H1 (cell line): ENCODE measurements around the gene TMIGD3. TPM values are rescaled to one million over a fixed set of nuclear protein-coding genes. Genes with fewer than 3 reads are reported as not detected.

Experiments used
- CTCF ChIA-PET: fragments of 300-600 bp; sonication (Branson Sonifier 250); formaldehyde crosslinking; loops from one replicate; lab custom pipeline; 2021; ENCODE audit not compliant: partially characterized antibody; lab: Charles Lee
- POLR2A ChIA-PET: fragments of 300-600 bp; sonication (Branson Sonifier 250); formaldehyde crosslinking; loops from one replicate; lab custom pipeline; 2021; ENCODE audit warnings: inconsistent platforms; ENCODE audit not compliant: partially characterized antibody; lab: Charles Lee
- DNase-seq, 2 experiments: peaks; one replicate each; pipeline versions ENCODE4 v3.0.0 to v3.0.0-alpha.2; 2010 to 2022; ENCODE audit warnings: low spot score in 2 of 2, low read depth in 1 of 2, mixed read lengths in 1 of 2
- FAIRE-seq: peaks from 2 replicates; lab custom pipeline; 2011; peaks lifted over from hg19 to GRCh38; lab: Jason Lieb, UNC
- H2AFZ ChIP-seq: 2 replicates; pipeline ENCODE4 v1.8.1; 2012; ENCODE audit warnings: low read length, inconsistent platforms
- H2AK5ac ChIP-seq: 2 replicates; pipeline ENCODE4 v1.6.1; 2013; ENCODE audit warnings: low read depth, low read length
- H2BK120ac ChIP-seq: replicated peaks from 2 replicates; pipeline ENCODE3; 2013; ENCODE audit warnings: low read depth, low read length, inconsistent platforms
- H2BK12ac ChIP-seq: 2 replicates; pipeline ENCODE4 v1.6.1; 2013; ENCODE audit warnings: low read depth, low read length
- H2BK15ac ChIP-seq: 2 replicates; pipeline ENCODE4 v1.6.1; 2013; ENCODE audit warnings: low read length
- H2BK20ac ChIP-seq: 2 replicates; pipeline ENCODE4 v1.6.1; 2013; ENCODE audit warnings: low read length
- H2BK5ac ChIP-seq: 2 replicates; pipeline ENCODE4 v1.6.1; 2013; ENCODE audit warnings: low read depth, low read length
- H3K14ac ChIP-seq: 2 replicates; pipeline ENCODE4 v1.6.1; 2013; ENCODE audit warnings: inconsistent platforms; ENCODE audit not compliant: insufficient read length
- H3K18ac ChIP-seq: 2 replicates; pipeline ENCODE4 v1.6.1; 2013; ENCODE audit warnings: low read length; ENCODE audit errors: extremely low read depth
- H3K23ac ChIP-seq: 2 replicates; pipeline ENCODE4 v1.6.1; 2013; ENCODE audit warnings: inconsistent platforms; ENCODE audit not compliant: insufficient read length
- H3K23me2 ChIP-seq: 2 replicates; pipeline ENCODE4 v1.6.1; 2013; ENCODE audit warnings: low read depth, low read length
- H3K27ac ChIP-seq: 2 replicates; pipeline ENCODE4 v1.6.1; 2011; ENCODE audit warnings: low read depth, low read length, inconsistent platforms
- H3K27me3 ChIP-seq, 4 experiments: replicated peaks in 1 of 4; 1 replicate in 1 of 4; 2 replicates in 3 of 4; pipeline versions ENCODE4 v1.6.1 to v1.8.1; 2011 to 2013; ENCODE audit warnings: low read length in 3 of 4, mild to moderate bottlenecking in 3 of 4, inconsistent platforms in 2 of 4, mixed read lengths in 2 of 4, moderate library complexity in 1 of 4; ENCODE audit not compliant: control insufficient read depth in 3 of 4, insufficient read depth in 3 of 4; ENCODE audit errors: extremely low read depth in 1 of 4
- H3K36me3 ChIP-seq, 4 experiments: 2 replicates each; pipeline versions ENCODE4 v1.6.1 to v1.8.1; 2011 to 2013; ENCODE audit warnings: mild to moderate bottlenecking in 4 of 4, low read length in 3 of 4, moderate library complexity in 2 of 4, control low read depth in 1 of 4, inconsistent platforms in 1 of 4; ENCODE audit not compliant: insufficient read depth in 4 of 4, control insufficient read depth in 2 of 4
- H3K4ac ChIP-seq: replicated peaks from 2 replicates; pipeline ENCODE3; 2013; ENCODE audit warnings: low read length, low read depth, mixed read lengths, inconsistent platforms; ENCODE audit not compliant: insufficient read length
- H3K4me1 ChIP-seq, 4 experiments: replicated peaks in 1 of 4; 1 replicate in 1 of 4; 2 replicates in 3 of 4; pipeline versions ENCODE4 v1.6.1 to v1.8.1; 2011 to 2013; ENCODE audit warnings: low read length in 3 of 4, inconsistent platforms in 2 of 4, mixed read lengths in 1 of 4; ENCODE audit not compliant: insufficient read depth in 4 of 4, control insufficient read depth in 3 of 4
- H3K4me2 ChIP-seq, 2 experiments: 2 replicates each; pipeline versions ENCODE4 v1.6.1 to v1.8.1; 2011 to 2013; ENCODE audit warnings: low read depth in 2 of 2, low read length in 2 of 2, control low read depth in 1 of 2, inconsistent platforms in 1 of 2, mild to moderate bottlenecking in 1 of 2; ENCODE audit not compliant: insufficient read depth in 1 of 2
- H3K4me3 ChIP-seq, 4 experiments: fragments of 200-600, 300-600 bp in 1 of 4; sonication (generic), shearing (Covaris generic), sonication (Bioruptor Twin) in 1 of 4; 2 replicates each; pipeline versions ENCODE4 v1.5.1 to v1.8.1; 2011 to 2016; ENCODE audit warnings: low read length in 4 of 4, low read depth in 3 of 4, control low read depth in 2 of 4, inconsistent platforms in 2 of 4, mild to moderate bottlenecking in 2 of 4, mixed read lengths in 1 of 4, moderate library complexity in 1 of 4; ENCODE audit not compliant: insufficient read depth in 2 of 4; ENCODE audit errors: extremely low read depth in 1 of 4
- H3K56ac ChIP-seq: replicated peaks from 2 replicates; pipeline ENCODE3; 2013; ENCODE audit warnings: low read depth, mild to moderate bottlenecking, mixed read lengths, low read length, inconsistent platforms; ENCODE audit not compliant: insufficient read length
- H3K79me1 ChIP-seq: 2 replicates; pipeline ENCODE4 v1.6.1; 2013; ENCODE audit warnings: low read depth, low read length, control low read depth
- H3K79me2 ChIP-seq, 2 experiments: 2 replicates each; pipeline versions ENCODE4 v1.6.1 to v1.8.1; 2012 to 2013; ENCODE audit warnings: low read length in 2 of 2, mild to moderate bottlenecking in 2 of 2, inconsistent platforms in 1 of 2; ENCODE audit not compliant: insufficient read depth in 2 of 2, control insufficient read depth in 1 of 2
- H3K9ac ChIP-seq, 4 experiments: replicated peaks in 1 of 4; 1 replicate in 1 of 4; 2 replicates in 3 of 4; pipeline versions ENCODE4 v1.6.1 to v1.8.1; 2011 to 2013; ENCODE audit warnings: low read depth in 3 of 4, low read length in 3 of 4, control low read depth in 2 of 4, mild to moderate bottlenecking in 2 of 4, moderate library complexity in 2 of 4, inconsistent platforms in 1 of 4; ENCODE audit errors: extremely low read depth in 1 of 4
- H3K9me3 ChIP-seq, 2 experiments: 2 replicates each; pipeline versions ENCODE4 v1.6.1 to v1.8.1; 2012 to 2013; ENCODE audit warnings: mild to moderate bottlenecking in 2 of 2, moderate library complexity in 2 of 2, control low read depth in 1 of 2, inconsistent platforms in 1 of 2, low read depth in 1 of 2, low read length in 1 of 2, mixed read lengths in 1 of 2; ENCODE audit not compliant: insufficient read depth in 2 of 2
- H4K20me1 ChIP-seq, 2 experiments: replicated peaks in 1 of 2; 2 replicates each; pipeline versions ENCODE3 to v1.8.1; 2011 to 2013; ENCODE audit warnings: inconsistent platforms in 2 of 2, low read length in 2 of 2, mild to moderate bottlenecking in 1 of 2; ENCODE audit not compliant: insufficient read depth in 2 of 2, control insufficient read depth in 1 of 2
- H4K5ac ChIP-seq: 2 replicates; pipeline ENCODE4 v1.6.1; 2013; ENCODE audit warnings: low read length, low read depth, mixed read lengths, inconsistent platforms; ENCODE audit not compliant: insufficient read length
- H4K8ac ChIP-seq: 2 replicates; pipeline ENCODE4 v1.8.0; 2013; ENCODE audit warnings: mild to moderate bottlenecking, moderate library complexity, low read length, inconsistent platforms; ENCODE audit not compliant: insufficient read depth; ENCODE audit errors: extremely low read depth
- H4K91ac ChIP-seq: replicated peaks from 2 replicates; pipeline ENCODE3; 2013; ENCODE audit warnings: low read length, mixed read lengths, inconsistent platforms; ENCODE audit not compliant: insufficient read length
- HDAC6 ChIP-seq: IDR thresholded peaks from one replicate; pipeline ENCODE4 v1.7.1; 2012; ENCODE audit warnings: low read depth, mild to moderate bottlenecking, inconsistent platforms, low read length, moderate library complexity
- JUND ChIP-seq: IDR thresholded peaks from 2 replicates; pipeline ENCODE4 v1.6.1; 2011; ENCODE audit warnings: mild to moderate bottlenecking, improper control_type of control experiment, low read length
- PHF8 ChIP-seq: fragments of 200-600 bp; sonication (generic); conservative IDR thresholded peaks from 2 replicates; pipeline ENCODE4 v1.7.1; 2012; ENCODE audit warnings: low read depth, mild to moderate bottlenecking, inconsistent platforms, low read length, moderate library complexity
- POLR2AphosphoS5 ChIP-seq: IDR thresholded peaks from 2 replicates; pipeline ENCODE4 v1.6.1; 2011; ENCODE audit warnings: low read depth, low read length
- POU5F1 ChIP-seq: IDR thresholded peaks from 2 replicates; pipeline ENCODE4 v1.6.1; 2011; ENCODE audit warnings: low read depth, mild to moderate bottlenecking, low read length, moderate library complexity
- RFX5 ChIP-seq: IDR thresholded peaks from 2 replicates; pipeline ENCODE4 v1.6.1; 2011; ENCODE audit warnings: low read depth, low read length, improper control_type of control experiment, borderline replicate concordance
- SRF ChIP-seq: IDR thresholded peaks from 2 replicates; pipeline ENCODE4 v1.6.1; 2011; ENCODE audit warnings: mild to moderate bottlenecking, low read depth, low read length, moderate library complexity
- ZNF274 ChIP-seq: IDR thresholded peaks from 2 replicates; pipeline ENCODE4 v1.7.0; 2012; ENCODE audit warnings: low read length, borderline replicate concordance; ENCODE audit errors: extremely low read depth
- WGBS, 2 experiments: shearing (Covaris generic) in 1 of 2; methylation state at CpG; one replicate each; pipeline versions ENCODE4 v1.1.6 to v1.1.7; 2013 to 2015; ENCODE audit warnings: low lambda C conversion rate in 2 of 2, mixed read lengths in 2 of 2, inconsistent platforms in 1 of 2, low coverage in 1 of 2, missing lambda C conversion rate in 1 of 2; ENCODE audit not compliant: insufficient replicate concordance in 2 of 2, insufficient coverage in 1 of 2, insufficient read length in 1 of 2; ENCODE audit errors: extremely low coverage in 1 of 2, missing lambda C conversion rate in 1 of 2; 5-methylcytosine and 5-hydroxymethylcytosine counted together
- polyA plus RNA-seq, 7 experiments: library from polyadenylated mRNA; depleted of rRNA in 3 of 7; stranded (reverse) in 5 of 7; unstranded in 2 of 7; fragments of >200 nt in 5 of 7; fragments of 200-250 nt in 2 of 7; gene quantifications; 1 replicate in 5 of 7; 2 replicates in 1 of 7; 4 replicates in 1 of 7; pipeline versions ENCODE4 v1.2.1 to v1.2.3, GENCODE V29; 2011 to 2013; ENCODE audit warnings: missing spikeins in 2 of 7, mixed read lengths in 2 of 7
- total RNA-seq: library from RNA; stranded (reverse); fragmentation: NEBNext Ultra II Directional; extraction: Animal tissue kit (Norgen Biotek cat#: 25700); gene quantifications from 2 replicates; pipeline ENCODE4 v1.2.1, GENCODE V29; 2021

Gene TMIGD3
- total and polyA plus RNA-seq, 2 of the 8 experiments (the other 6 are each of a cell fraction or from before 2014, with no cell fraction given): not detected

- Histone ChIP-seq H4K8ac (no peak overlapping the region), H3K4me1 (peaks cover 0 to 9% (median 3%) of the 10 kb centered on the region in 4 experiments; a peak in 5 of 7 replicates), H3K14ac (no peak overlapping the region), H4K91ac (no peak overlapping the region), H2BK120ac (no peak overlapping the region), H2AFZ (no peak overlapping the region), H3K36me3 (no peaks in the 10 kb centered on the region), H3K79me2 (no peaks in the 10 kb centered on the region), H3K27me3 (no peaks in the 10 kb centered on the region; a peak in 1 of 7 replicates)
- no peak for TF ChIP-seq POU5F1
- no peak for TF ChIP-seq POLR2AphosphoS5
- TF ChIP-seq RFX5: no peak
- no peak for TF ChIP-seq SRF
- TF ChIP-seq HDAC6: no peak
- TF ChIP-seq JUND: no peak
- TF ChIP-seq PHF8: no peak
- TF ChIP-seq ZNF274: no peak
- TF ChIP-seq, all 59 proteins: peak for 0
- Histone ChIP-seq H3K9ac (no peak overlapping the region), H3K23me2 (no peaks in the 10 kb centered on the region; the same call in 1 of the 2 replicates), H2BK12ac (no peak overlapping the region), H2BK15ac (no peak overlapping the region), H3K23ac (no peak overlapping the region), H3K4me2 (no peak overlapping the region), H2BK5ac (no peak overlapping the region), H4K20me1 (no peaks in the 10 kb centered on the region), H3K4ac (no peak overlapping the region), H3K79me1 (no peaks in the 10 kb centered on the region), H4K5ac (no peak overlapping the region), H3K18ac (no peak overlapping the region), H2BK20ac (no peak overlapping the region), H3K27ac (no peak overlapping the region), H3K4me3 (no peak overlapping the region), H2AK5ac (no peak overlapping the region), H3K9me3 (no peaks in the 10 kb centered on the region), H3K56ac (no peak overlapping the region)
- CTCF ChIA-PET: interaction anchor here (0.6 to 1.4 kb wide), 3 partner anchors 10 to 237 kb away, joined by 3 to 5 read pairs (median 4); no protein-coding TSS in a partner anchor
- 89% methylated on average over 5 of the region's 5 CpGs; no CpG with 5 or more reads in 1 of the 2 experiments for WGBS, 2 experiments
- POLR2A ChIA-PET: no interaction called here
- DNase-seq: no peak
- FAIRE-seq: no peak
Observed at GRCh38 chr1:111512132-111512889, 8.9 kb upstream of the TMIGD3 start.
